Stomach (tissue), 9 donors: ENCODE results near the gene NDST1. TPM values are rescaled to one million over a fixed set of nuclear protein-coding genes. Genes with fewer than 3 reads are reported as not detected.

Source experiments
- DNase-seq, 2 donors: peaks; one replicate each; pipeline versions ENCODE4 v3.0.0 to v3.0.0-alpha.2; 2013 to 2019
- H3K27ac ChIP-seq, 5 donors: fragments of 200-600 bp in 4 of 5; sonication (generic) in 4 of 5; one replicate each; pipeline ENCODE4 v1.5.1; 2013 to 2019; ENCODE audit warnings: mild to moderate bottlenecking in 1 of 5, moderate library complexity in 1 of 5
- H3K27me3 ChIP-seq, 3 donors: fragments of 200-600 bp; sonication (generic); one replicate each; pipeline ENCODE4 v1.5.1; 2017 to 2019; ENCODE audit warnings: mixed run types in 1 of 3
- H3K36me3 ChIP-seq, 4 donors: fragments of 200-600 bp; sonication (generic); 1 replicate in 3 of 4; 2 replicates in 1 of 4; pipeline ENCODE4 v1.5.1; 2016 to 2019
- H3K4me1 ChIP-seq, 4 donors: fragments of 200-600 bp; sonication (generic); one replicate each; pipeline ENCODE4 v1.5.1; 2016 to 2019
- H3K4me3 ChIP-seq, 4 donors: fragments of 200-600 bp; sonication (generic) in 3 of 4; one replicate each; pipeline ENCODE4 v1.5.1; 2016 to 2019; ENCODE audit warnings: mild to moderate bottlenecking in 1 of 4
- H3K9me3 ChIP-seq, 4 donors: fragments of 200-600 bp; sonication (generic); one replicate each; pipeline ENCODE4 v1.5.1; 2016 to 2019
- CTCF ChIP-seq, 7 experiments: fragments of 450-650 bp in 4 of 7; fragments of 200-600 bp in 3 of 7; sonication (generic) in 3 of 7; IDR thresholded peaks; one replicate each; pipeline ENCODE4 v1.5.1; 2016 to 2019; ENCODE audit warnings: antibody characterized with exemption in 7 of 7, control low read depth in 2 of 7, mild to moderate bottlenecking in 1 of 7
- EP300 ChIP-seq: sonication (generic); formaldehyde crosslinking; IDR thresholded peaks from one replicate; pipeline ENCODE4 v1.6.1; 2017; ENCODE audit warnings: antibody characterized with exemption
- POLR2A ChIP-seq, 4 donors: fragments of 450-650 bp; IDR thresholded peaks; one replicate each; pipeline ENCODE4 v1.6.1; 2016; ENCODE audit warnings: antibody characterized with exemption in 4 of 4, control low read depth in 2 of 4, mild to moderate bottlenecking in 1 of 4, moderate library complexity in 1 of 4
- POLR2AphosphoS5 ChIP-seq, 3 donors: sonication (generic); formaldehyde crosslinking; IDR thresholded peaks; one replicate each; pipeline ENCODE4 v1.6.1; 2016; ENCODE audit warnings: antibody characterized with exemption in 3 of 3
- WGBS, 5 donors: extraction: QIAGEN DNeasy Blood & Tissue Kit in 3 of 5; methylation state at CpG; one replicate each; pipeline versions ENCODE4 v1.1.5 to v1.1.7; 2013 to 2018; 5-methylcytosine and 5-hydroxymethylcytosine counted together
- intact Hi-C: fragments of 100-400 bp; cut with DNase I; formaldehyde crosslinking; loops from one replicate; pipeline ENCODE4 v1.15.1; 2023; ENCODE audit warnings: low total_unique reads
- polyA plus RNA-seq, 3 donors: library from polyadenylated mRNA; stranded (reverse); fragments of 200-250 nt; gene quantifications; one replicate each; pipeline ENCODE4 v1.2.3, GENCODE V29; 2013
- total RNA-seq, 5 donors: library from RNA; depleted of rRNA; stranded (reverse); fragments of >200 nt; gene quantifications; one replicate each; pipeline versions ENCODE4 v1.1.0 to v1.2.3, GENCODE V29; 2014 to 2016
- donor health status: healthy with polysubstance abuse.
- donor health status: Bipolar disorder and iron deficiency.
- donor health status: healthy.

NDST1 gene
- total and polyA plus RNA-seq, 8 donors, result 6.4 to 32.9 (median 15.9) TPM

- Histone ChIP-seq H3K36me3 (peaks cover 7 to 32% (median 23%) of the 10 kb centered on the region in 4 donors), H3K27me3 (no peaks in the 10 kb centered on the region), H3K4me3 (no peak overlapping the region), H3K4me1 (peaks cover 24 to 78% (median 42%) of the 10 kb centered on the region in 4 donors), H3K27ac (no peak overlapping the region), H3K9me3 (no peaks in the 10 kb centered on the region)
- TF ChIP-seq POLR2A (IDR thresholded peaks at IDR 0.05) (no peak), CTCF (IDR thresholded peaks at IDR 0.05) (no peak), POLR2AphosphoS5 (IDR thresholded peaks at IDR 0.05) (no peak), EP300 (no peak)
- 71 to 81% (median 74%) methylated on average over 8 of the region's 8 CpGs for WGBS, 5 donors
- DNase-seq, result no peak
- intact Hi-C loops, result no loop called here
Measured at GRCh38 chr5:150527038-150527437, 19.1 kb downstream of the NDST1 start.

GRCh38 chr5:150527808-150528207 is 19.9 kb downstream of the NDST1 start:
- no peaks in the 10 kb centered on the region for H3K9me3 ChIP-seq
- H3K4me3 ChIP-seq, result no peak overlapping the region
- peaks cover 16 to 70% (median 35%) of the 10 kb centered on the region in 4 donors for H3K4me1 ChIP-seq
- WGBS, 5 donors, result 93 to 97% (median 96%) methylated on average over 21 to 24 of the region's 24 CpGs
- intact Hi-C loops, result no loop called here
- no peak for TF ChIP-seq POLR2A (IDR thresholded peaks at IDR 0.05)
- TF ChIP-seq EP300, result no peak
- TF ChIP-seq POLR2AphosphoS5 (IDR thresholded peaks at IDR 0.05), result no peak
- peaks cover 12 to 40% (median 29%) of the 10 kb centered on the region in 4 donors for H3K36me3 ChIP-seq
- no peaks in the 10 kb centered on the region for H3K27me3 ChIP-seq
- no peak overlapping the region for H3K27ac ChIP-seq
- DNase-seq, result no peak

- WGBS, 5 donors, result 61 to 79% (median 62%) methylated on average over 2 of the region's 2 CpGs
- intact Hi-C loops, result no loop called here
- Histone ChIP-seq H3K27me3 (no peaks in the 10 kb centered on the region), H3K4me1 (peaks cover 7 to 58% (median 23%) of the 10 kb centered on the region in 4 donors), H3K27ac (no peak overlapping the region), H3K9me3 (no peaks in the 10 kb centered on the region), H3K4me3 (no peak overlapping the region), H3K36me3 (peaks cover 24 to 52% (median 41%) of the 10 kb centered on the region in 4 donors)
- no peak for DNase-seq
- TF ChIP-seq POLR2AphosphoS5 (IDR thresholded peaks at IDR 0.05), result no peak
- no peak for TF ChIP-seq POLR2A (IDR thresholded peaks at IDR 0.05)
- no peak for TF ChIP-seq EP300
- TF ChIP-seq CTCF (IDR thresholded peaks at IDR 0.05), result no peak
Measured at GRCh38 chr5:150528924-150529546, 21.1 kb downstream of the NDST1 start.

GRCh38 chr5:150529555-150529954 is 21.6 kb downstream of the NDST1 start:
- Histone ChIP-seq H3K36me3 (peaks cover 30 to 58% (median 47%) of the 10 kb centered on the region in 4 donors), H3K4me3 (no peak overlapping the region), H3K27ac (no peak overlapping the region), H3K4me1 (peaks cover 5 to 53% (median 20%) of the 10 kb centered on the region in 4 donors), H3K27me3 (no peaks in the 10 kb centered on the region), H3K9me3 (no peaks in the 10 kb centered on the region)
- TF ChIP-seq EP300 (no peak), POLR2AphosphoS5 (IDR thresholded peaks at IDR 0.05) (no peak), CTCF (IDR thresholded peaks at IDR 0.05) (no peak), POLR2A (IDR thresholded peaks at IDR 0.05) (no peak)
- no peak for DNase-seq
- WGBS, 5 donors, result 70 to 82% (median 73%) methylated on average over 4 of the region's 4 CpGs
- intact Hi-C loops, result no loop called here

- no peaks in the 10 kb centered on the region for H3K27me3 ChIP-seq
- H3K4me3 ChIP-seq, result no peak overlapping the region
- H3K4me1 ChIP-seq, result peaks cover 0 to 44% (median 16%) of the 10 kb centered on the region in 4 donors
- no peak for DNase-seq
- WGBS, 5 donors, result 83 to 89% (median 86%) methylated on average over 3 of the region's 3 CpGs
- intact Hi-C loops, result no loop called here
- H3K36me3 ChIP-seq, result peaks cover 38 to 66% (median 55%) of the 10 kb centered on the region in 4 donors
- H3K27ac ChIP-seq, result peak overlapping the region in 1 of 5 donors; percentile 17
- TF ChIP-seq CTCF (IDR thresholded peaks at IDR 0.05) (no peak), POLR2AphosphoS5 (IDR thresholded peaks at IDR 0.05) (no peak), EP300 (no peak), POLR2A (IDR thresholded peaks at IDR 0.05) (no peak)
- no peaks in the 10 kb centered on the region for H3K9me3 ChIP-seq
Measured at GRCh38 chr5:150530423-150530822, 22.5 kb downstream of the NDST1 start.
